ENCODE data around the gene PCOLCE2.
"Not testable (repeated sequence)": the region's sequence is repeated elsewhere in the genome, so short reads cannot be mapped to it uniquely, and the experiment has no call there.

PCOLCE2 gene

GRCh38 chr3:142875099-142875498, 13.8 kb downstream of the PCOLCE2 start:
- in situ Hi-C loops (cut with MboI; ENCODE audit: low sequenced_read_pairs): no loop called here

GRCh38 chr3:142868382-142868781, 20.5 kb downstream of the PCOLCE2 start:
- in situ Hi-C loops (cut with MboI; ENCODE audit: low sequenced_read_pairs): not testable (repeated sequence)

GRCh38 chr3:142866841-142867631, 21.8 kb downstream of the PCOLCE2 start:
- in situ Hi-C loops (cut with MboI; ENCODE audit: low sequenced_read_pairs): no loop called here

- in situ Hi-C loops (cut with MboI; ENCODE audit: low sequenced_read_pairs): no loop called here
Measured at GRCh38 chr3:142863930-142864920, 24.7 kb downstream of the PCOLCE2 start.

- in situ Hi-C loops (cut with MboI; ENCODE audit: low sequenced_read_pairs): no loop called here
Measured at GRCh38 chr3:142863010-142863817, 25.7 kb downstream of the PCOLCE2 start.

GRCh38 chr3:142861926-142862325, 27.0 kb downstream of the PCOLCE2 start:
- in situ Hi-C loops (cut with MboI; ENCODE audit: low sequenced_read_pairs): no loop called here

- in situ Hi-C loops (cut with MboI; ENCODE audit: low sequenced_read_pairs): no loop called here
Measured at GRCh38 chr3:142858043-142858442, 30.8 kb downstream of the PCOLCE2 start.

GRCh38 chr3:142857056-142857455, 31.8 kb downstream of the PCOLCE2 start:
- in situ Hi-C loops (cut with MboI; ENCODE audit: low sequenced_read_pairs): no loop called here

GRCh38 chr3:142853270-142854168, 35.4 kb downstream of the PCOLCE2 start:
- in situ Hi-C loops (cut with MboI; ENCODE audit: low sequenced_read_pairs): no loop called here

- in situ Hi-C loops (cut with MboI; ENCODE audit: low sequenced_read_pairs): no loop called here
Measured at GRCh38 chr3:142852009-142852408, 36.9 kb downstream of the PCOLCE2 start.

- in situ Hi-C loops (cut with MboI; ENCODE audit: low sequenced_read_pairs): no loop called here
Measured at GRCh38 chr3:142850395-142851023, 38.4 kb downstream of the PCOLCE2 start.

GRCh38 chr3:142849148-142849547, 39.7 kb downstream of the PCOLCE2 start:
- in situ Hi-C loops (cut with MboI; ENCODE audit: low sequenced_read_pairs): no loop called here

- in situ Hi-C loops (cut with MboI; ENCODE audit: low sequenced_read_pairs): no loop called here
Measured at GRCh38 chr3:142846779-142847577, 41.9 kb downstream of the PCOLCE2 start.

- in situ Hi-C loops (cut with MboI; ENCODE audit: low sequenced_read_pairs): no loop called here
Measured at GRCh38 chr3:142844339-142844977, 44.4 kb downstream of the PCOLCE2 start.

- in situ Hi-C loops (cut with MboI; ENCODE audit: low sequenced_read_pairs): no loop called here
Measured at GRCh38 chr3:142839831-142840230, 49.1 kb downstream of the PCOLCE2 start.

GRCh38 chr3:142837526-142837925, 51.4 kb downstream of the PCOLCE2 start:
- in situ Hi-C loops (cut with MboI; ENCODE audit: low sequenced_read_pairs): no loop called here

GRCh38 chr3:142828703-142829305, 60.1 kb downstream of the PCOLCE2 start:
- in situ Hi-C loops (cut with MboI; ENCODE audit: low sequenced_read_pairs): loop anchor here (10.0 kb wide), 1 partner anchor 166 kb away; no protein-coding TSS in a partner anchor

- in situ Hi-C loops (cut with MboI; ENCODE audit: low sequenced_read_pairs): no loop called here
Measured at GRCh38 chr3:142819179-142819578, 69.7 kb downstream of the PCOLCE2 start.
